Smooth muscle cell (in vitro differentiated cells): ENCODE data around the gene SIX4. TPM values are rescaled to one million over a fixed set of nuclear protein-coding genes. Genes with fewer than 3 reads are reported as not detected.
"Not testable (repeated sequence)": the region's sequence is repeated elsewhere in the genome, so short reads cannot be mapped to it uniquely, and the experiment has no call there.

Experiments
- DNase-seq: peaks from one replicate; lab custom pipeline; 2025; ENCODE audit not compliant: unreplicated experiment; lab: John Stamatoyannopoulos, UW
- H2AFZ ChIP-seq: fragments of 200-600 bp; sonication (generic); 2 replicates; pipeline ENCODE4 v1.6.0; 2016; ENCODE audit warnings: antibody characterized with exemption, low read depth, mild to moderate bottlenecking
- H3F3A ChIP-seq: fragments of 200-600 bp; sonication (generic); 2 replicates; pipeline ENCODE4 v1.6.0; 2017; ENCODE audit warnings: antibody characterized with exemption, low read depth
- H3K27ac ChIP-seq: fragments of 200-600 bp; sonication (generic); 2 replicates; pipeline ENCODE4 v1.5.1; 2016; ENCODE audit warnings: low read depth, mild to moderate bottlenecking
- H3K27me3 ChIP-seq: fragments of 200-600 bp; sonication (generic); 2 replicates; pipeline ENCODE4 v1.6.1; 2016; ENCODE audit warnings: low read depth, mild to moderate bottlenecking
- H3K36me3 ChIP-seq: fragments of 200-600 bp; sonication (generic); 2 replicates; pipeline ENCODE4 v1.5.1; 2016; ENCODE audit warnings: low read depth
- H3K4me1 ChIP-seq: fragments of 200-600 bp; sonication (generic); 2 replicates; pipeline ENCODE4 v1.5.1; 2016; ENCODE audit warnings: low read depth
- H3K4me2 ChIP-seq: fragments of 200-600 bp; sonication (generic); 2 replicates; pipeline ENCODE4 v1.6.0; 2016; ENCODE audit warnings: mild to moderate bottlenecking
- H3K4me3 ChIP-seq: fragments of 200-600 bp; sonication (generic); 2 replicates; pipeline ENCODE4 v1.5.1; 2016; ENCODE audit warnings: mild to moderate bottlenecking
- H3K79me2 ChIP-seq: fragments of 200-600 bp; sonication (generic); 2 replicates; pipeline ENCODE4 v1.6.0; 2016; ENCODE audit warnings: low read depth, mild to moderate bottlenecking
- H3K9ac ChIP-seq: fragments of 200-600 bp; sonication (generic); 2 replicates; pipeline ENCODE4 v1.6.0; 2016; ENCODE audit warnings: low read depth
- H3K9me3 ChIP-seq: fragments of 200-600 bp; sonication (generic); replicated peaks from 2 replicates; pipeline ENCODE4 v1.5.1; 2016; ENCODE audit warnings: low read depth
- H4K20me1 ChIP-seq: fragments of 200-600 bp; sonication (generic); 2 replicates; pipeline ENCODE4 v1.6.0; 2016; ENCODE audit warnings: low read depth
- WGBS: methylation state at CpG from one replicate; pipeline ENCODE4 v1.1.7; 2016; ENCODE audit warnings: low lambda C conversion rate; 5-methylcytosine and 5-hydroxymethylcytosine counted together
- polyA plus RNA-seq: library from polyadenylated mRNA; unstranded; fragments of >200 nt; fragmentation: Nextera tagmentation; extraction: Ambion mirVana; gene quantifications from 2 replicates; pipeline ENCODE4 v1.2.1, GENCODE V29; 2016
- total RNA-seq: library from RNA; depleted of rRNA; stranded (reverse); fragments of >200 nt; gene quantifications from 2 replicates; pipeline ENCODE4 v1.2.3, GENCODE V29; 2014
- TF ChIP-seq, protein P1 (sequence below): fragments of 200-600 bp; sonication (generic); IDR thresholded peaks from 2 replicates; pipeline ENCODE4 v1.5.1; 2017; ENCODE audit warnings: borderline replicate concordance, mild to moderate bottlenecking, antibody characterized with exemption; ENCODE audit not compliant: insufficient read depth, poor library complexity, severe bottlenecking

SIX4 gene
- total and polyA plus RNA-seq, 2 experiments from 2014 or later, result 2.1 to 13.3 TPM

DNA sequence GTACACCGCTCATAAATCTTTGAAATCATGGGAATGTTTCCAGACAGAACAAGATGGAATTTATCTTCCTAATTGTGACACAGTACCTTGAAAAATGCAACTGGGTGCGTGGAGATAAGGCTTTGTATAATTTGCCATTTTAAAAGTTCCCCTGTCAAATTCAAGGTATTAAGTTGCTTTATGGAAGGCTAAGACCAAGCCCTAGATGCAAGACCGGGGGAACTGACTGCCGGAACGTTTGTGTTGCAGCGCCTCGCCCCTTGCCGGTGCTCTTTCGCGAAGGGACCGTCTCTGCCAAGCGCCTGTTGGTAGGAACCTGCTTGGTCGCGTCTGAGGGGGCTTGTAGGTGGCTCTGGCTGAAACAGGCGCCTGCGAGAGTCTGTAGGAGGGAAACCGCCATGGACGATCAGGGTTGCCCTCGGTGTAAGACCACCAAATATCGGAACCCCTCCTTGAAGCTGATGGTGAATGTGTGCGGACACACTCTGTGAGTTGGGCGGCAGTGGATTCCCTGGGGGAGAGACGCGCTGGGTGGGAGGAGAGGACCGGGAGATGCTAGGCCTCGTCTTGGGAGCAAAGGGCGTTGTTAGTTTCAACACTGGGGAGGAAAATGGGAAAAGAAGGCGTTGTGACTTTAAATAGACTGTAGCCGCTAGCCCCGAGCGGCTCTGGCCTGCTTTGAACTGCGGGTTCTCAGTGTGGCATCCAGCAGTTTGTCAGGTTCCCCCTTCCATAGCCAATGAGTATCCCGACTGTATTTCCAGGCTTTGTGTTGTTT lies 10.5 kb upstream of the SIX4 start, which contains the start of gene MNAT1:
Gene MNAT1 (plus strand): TSS at position 297 of the 778 bp plus-strand sequence. CDS start 102 bp downstream, at position 399.
- Histone ChIP-seq H3K36me3 (no peaks in the 10 kb centered on the region), H2AFZ (peak within 1 kb of the TSS; percentile 81), H3K9ac (peak within 1 kb of the TSS; percentile 61), H3K4me1 (peaks cover 15% of the 10 kb centered on the region), H3K4me3 (peak within 1 kb of the TSS; percentile 66), H3F3A (no peaks in the 10 kb centered on the region), H3K27me3 (peaks cover 18% of the 10 kb centered on the region), H3K9me3 (no peaks in the 10 kb centered on the region), H4K20me1 (peaks cover 17% of the 10 kb centered on the region), H3K79me2 (peaks cover 46% of the 10 kb centered on the region), H3K27ac (no peak within 1 kb of the TSS), H3K4me2 (peak within 1 kb of the TSS; percentile 90)
- 3% methylated on average over 33 of the region's 33 CpGs for WGBS
- TF ChIP-seq, protein P1, sequence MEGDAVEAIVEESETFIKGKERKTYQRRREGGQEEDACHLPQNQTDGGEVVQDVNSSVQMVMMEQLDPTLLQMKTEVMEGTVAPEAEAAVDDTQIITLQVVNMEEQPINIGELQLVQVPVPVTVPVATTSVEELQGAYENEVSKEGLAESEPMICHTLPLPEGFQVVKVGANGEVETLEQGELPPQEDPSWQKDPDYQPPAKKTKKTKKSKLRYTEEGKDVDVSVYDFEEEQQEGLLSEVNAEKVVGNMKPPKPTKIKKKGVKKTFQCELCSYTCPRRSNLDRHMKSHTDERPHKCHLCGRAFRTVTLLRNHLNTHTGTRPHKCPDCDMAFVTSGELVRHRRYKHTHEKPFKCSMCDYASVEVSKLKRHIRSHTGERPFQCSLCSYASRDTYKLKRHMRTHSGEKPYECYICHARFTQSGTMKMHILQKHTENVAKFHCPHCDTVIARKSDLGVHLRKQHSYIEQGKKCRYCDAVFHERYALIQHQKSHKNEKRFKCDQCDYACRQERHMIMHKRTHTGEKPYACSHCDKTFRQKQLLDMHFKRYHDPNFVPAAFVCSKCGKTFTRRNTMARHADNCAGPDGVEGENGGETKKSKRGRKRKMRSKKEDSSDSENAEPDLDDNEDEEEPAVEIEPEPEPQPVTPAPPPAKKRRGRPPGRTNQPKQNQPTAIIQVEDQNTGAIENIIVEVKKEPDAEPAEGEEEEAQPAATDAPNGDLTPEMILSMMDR, result no peak
- peak; percentile 35 for DNase-seq

DNA sequence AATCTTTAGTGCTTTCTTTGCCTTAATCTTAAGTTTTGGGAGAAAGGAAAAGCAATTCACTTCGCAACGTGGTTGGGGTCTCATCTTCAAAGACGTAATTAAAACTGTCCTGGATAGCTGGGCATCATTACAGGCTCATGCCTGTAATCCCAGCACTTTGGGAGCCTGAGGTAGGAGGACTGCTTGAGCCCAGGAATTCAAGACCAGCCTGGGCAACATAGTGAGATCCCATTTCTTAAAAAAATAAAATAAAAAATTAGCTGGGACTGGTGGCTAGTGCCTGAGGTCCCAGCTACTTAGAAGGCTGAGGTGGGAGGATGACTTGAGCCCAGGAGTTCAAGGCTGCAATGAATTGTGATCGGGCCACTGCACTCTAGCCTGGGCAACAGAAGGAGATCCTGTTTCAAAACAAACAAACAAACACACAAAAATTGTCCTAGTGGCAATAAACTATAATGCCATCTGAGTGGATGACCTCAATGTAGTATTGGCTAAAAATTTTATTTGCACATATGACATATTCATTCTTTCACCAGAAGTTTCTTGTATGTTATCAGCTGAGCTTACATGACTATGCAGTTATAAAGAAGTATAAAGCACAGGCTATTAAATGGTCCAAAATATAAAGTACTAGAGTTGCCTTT lies 8.8 kb upstream of the SIX4 start:
- H3K4me2 ChIP-seq, result no peak overlapping the region
- H3K9me3 ChIP-seq, result no peaks in the 10 kb centered on the region
- peaks cover under 1% of the 10 kb centered on the region for H4K20me1 ChIP-seq
- TF ChIP-seq, protein P1, result no peak
- WGBS, result 79% methylated on average over 4 of the region's 4 CpGs
- no peaks in the 10 kb centered on the region for H3F3A ChIP-seq
- H3K9ac ChIP-seq, result no peak overlapping the region
- no peak overlapping the region for H3K27ac ChIP-seq
- H3K4me3 ChIP-seq, result no peak overlapping the region
- no peak overlapping the region for H2AFZ ChIP-seq
- peaks cover 33% of the 10 kb centered on the region for H3K27me3 ChIP-seq
- no peaks in the 10 kb centered on the region for H3K36me3 ChIP-seq
- H3K79me2 ChIP-seq, result peaks cover 30% of the 10 kb centered on the region
- DNase-seq, result no peak
- peaks cover 15% of the 10 kb centered on the region for H3K4me1 ChIP-seq

DNA sequence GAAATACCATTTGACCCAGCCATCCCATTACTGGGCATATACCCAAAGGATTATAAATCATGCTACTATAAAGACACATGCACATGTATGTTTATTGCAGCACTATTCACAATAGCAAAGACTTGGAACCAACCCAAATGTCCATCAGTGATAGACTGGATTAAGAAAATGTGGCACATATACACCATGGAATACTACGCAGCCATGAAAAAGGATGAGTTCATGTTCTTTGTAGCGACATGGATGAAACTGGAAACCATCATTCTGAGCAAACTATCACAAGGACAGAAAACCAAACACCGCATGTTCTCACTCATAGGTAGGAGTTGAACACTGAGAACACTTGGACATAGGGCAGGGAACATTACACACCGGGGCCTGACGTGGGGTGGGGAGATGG lies 7.1 kb upstream of the SIX4 start:
- not testable (repeated sequence) for H4K20me1 ChIP-seq, H3K4me2 ChIP-seq, H3K9me3 ChIP-seq, H3K4me1 ChIP-seq, H3K9ac ChIP-seq, H3K27ac ChIP-seq, H2AFZ ChIP-seq, H3K4me3 ChIP-seq, H3F3A ChIP-seq, H3K36me3 ChIP-seq, DNase-seq
- Histone ChIP-seq H3K79me2 (peaks cover 13% of the 10 kb centered on the region), H3K27me3 (peaks cover 33% of the 10 kb centered on the region)
- 91% methylated on average over 5 of the region's 5 CpGs for WGBS

DNA sequence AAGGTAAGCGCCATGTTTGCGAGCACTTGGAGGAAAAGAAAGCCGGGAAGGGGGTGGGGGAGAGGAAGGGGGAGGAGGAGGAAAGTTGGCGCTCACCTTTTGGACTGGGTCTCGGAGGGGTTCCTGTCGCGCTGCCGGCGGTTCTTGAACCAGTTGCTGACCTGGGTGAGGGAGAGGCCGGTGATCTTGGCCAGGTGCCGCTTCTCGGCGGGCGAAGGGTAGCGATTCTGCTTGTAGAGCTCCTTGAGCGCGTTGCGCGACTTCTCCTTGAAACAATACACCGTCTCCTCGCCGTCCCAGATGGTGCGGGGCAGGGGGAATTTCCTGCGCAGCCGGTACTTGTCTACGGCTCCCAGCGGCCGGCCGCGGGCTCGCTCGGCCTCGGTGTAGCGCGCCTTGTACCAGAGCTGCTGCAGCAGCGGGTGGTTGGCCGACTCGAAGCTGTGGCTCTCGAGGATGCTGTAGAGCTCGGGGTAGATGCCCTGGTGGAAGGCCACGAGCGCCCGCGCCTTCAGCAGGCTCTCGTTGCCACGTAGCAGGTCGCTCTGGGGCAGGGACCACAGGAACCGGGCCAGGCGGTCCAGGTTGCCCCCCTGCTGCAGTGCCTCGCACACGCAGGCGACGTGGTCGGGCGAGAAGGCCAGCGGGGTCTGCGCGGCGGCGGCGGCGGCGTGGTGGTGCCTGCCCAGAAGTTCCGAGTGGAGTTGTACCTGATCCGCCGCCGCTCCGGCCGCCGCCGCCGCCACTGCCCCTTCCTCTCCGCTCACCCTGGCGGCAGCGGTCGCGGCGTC lies 840 bp downstream of the SIX4 start:
- DNase-seq, result peak; percentile 15
- Histone ChIP-seq H3K79me2 (no peaks in the 10 kb centered on the region), H3K27me3 (peaks cover 2% of the 10 kb centered on the region), H2AFZ (peak overlapping the region; percentile 92), H3K9me3 (no peaks in the 10 kb centered on the region), H3K27ac (peak overlapping the region; percentile 52), H3K36me3 (no peaks in the 10 kb centered on the region), H3K4me3 (peak overlapping the region; percentile 87), H3K4me2 (peak overlapping the region; percentile 99), H3F3A (peaks cover 5% of the 10 kb centered on the region), H3K9ac (peak overlapping the region; percentile 63), H3K4me1 (peaks cover 17% of the 10 kb centered on the region), H4K20me1 (peaks cover 38% of the 10 kb centered on the region)
- TF ChIP-seq, protein P1, result no peak
- WGBS, result under 1% methylated on average over 41 of the region's 78 CpGs
